ENCODE measurements around the gene SYPL2.

DNA sequence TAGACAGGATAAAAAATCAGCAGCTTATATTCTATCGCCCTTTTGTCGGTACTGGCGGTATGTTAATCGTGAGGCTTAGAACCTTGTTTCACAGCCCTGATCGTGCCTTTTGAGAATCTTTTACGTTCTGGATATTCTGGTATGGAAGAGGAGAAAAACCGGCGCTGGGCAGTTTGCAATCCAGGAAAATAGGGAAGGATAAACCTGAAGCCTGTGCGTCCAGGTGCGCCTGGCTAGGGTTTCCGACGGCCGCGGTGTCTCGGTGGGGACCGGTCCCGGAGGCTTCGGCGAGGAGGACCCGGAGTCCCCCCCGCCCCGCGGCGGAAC lies 258 bp upstream of the SYPL2 start:
- TF ChIP-seq, protein P1, sequence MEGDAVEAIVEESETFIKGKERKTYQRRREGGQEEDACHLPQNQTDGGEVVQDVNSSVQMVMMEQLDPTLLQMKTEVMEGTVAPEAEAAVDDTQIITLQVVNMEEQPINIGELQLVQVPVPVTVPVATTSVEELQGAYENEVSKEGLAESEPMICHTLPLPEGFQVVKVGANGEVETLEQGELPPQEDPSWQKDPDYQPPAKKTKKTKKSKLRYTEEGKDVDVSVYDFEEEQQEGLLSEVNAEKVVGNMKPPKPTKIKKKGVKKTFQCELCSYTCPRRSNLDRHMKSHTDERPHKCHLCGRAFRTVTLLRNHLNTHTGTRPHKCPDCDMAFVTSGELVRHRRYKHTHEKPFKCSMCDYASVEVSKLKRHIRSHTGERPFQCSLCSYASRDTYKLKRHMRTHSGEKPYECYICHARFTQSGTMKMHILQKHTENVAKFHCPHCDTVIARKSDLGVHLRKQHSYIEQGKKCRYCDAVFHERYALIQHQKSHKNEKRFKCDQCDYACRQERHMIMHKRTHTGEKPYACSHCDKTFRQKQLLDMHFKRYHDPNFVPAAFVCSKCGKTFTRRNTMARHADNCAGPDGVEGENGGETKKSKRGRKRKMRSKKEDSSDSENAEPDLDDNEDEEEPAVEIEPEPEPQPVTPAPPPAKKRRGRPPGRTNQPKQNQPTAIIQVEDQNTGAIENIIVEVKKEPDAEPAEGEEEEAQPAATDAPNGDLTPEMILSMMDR (IDR thresholded peaks at IDR 0.05): no peak
- no peak for TF ChIP-seq POLR2A (IDR thresholded peaks at IDR 0.05)
- TF ChIP-seq POLR2AphosphoS5 (IDR thresholded peaks at IDR 0.05; ENCODE audit: insufficient read depth in 1 of 2, low read depth in 1 of 2): no peak
